PFSK-1 (cell line): ENCODE measurements around the gene RNF152.

Source experiments
- FOXP2 ChIP-seq: optimal IDR thresholded peaks from 2 replicates; pipeline ENCODE3; 2011; ENCODE audit warnings: borderline replicate concordance, control low read depth, inconsistent platforms; ENCODE audit not compliant: insufficient read depth; ENCODE audit errors: extremely low read length, extremely low read depth
- POLR2AphosphoS5 ChIP-seq: IDR thresholded peaks from 2 replicates; pipeline ENCODE4 v1.6.1; 2012; ENCODE audit warnings: low read depth, mild to moderate bottlenecking, control low read depth, low read length, moderate library complexity
- REST ChIP-seq, 2 experiments: IDR thresholded peaks; 2 replicates each; pipeline versions ENCODE4 v1.6.1 to v1.8.0; 2011 to 2012; ENCODE audit warnings: low read depth in 2 of 2, low read length in 2 of 2, control low read depth in 1 of 2, inconsistent platforms in 1 of 2, mild to moderate bottlenecking in 1 of 2, moderate library complexity in 1 of 2; ENCODE audit not compliant: insufficient read depth in 1 of 2
- SIN3A ChIP-seq: IDR thresholded peaks from 2 replicates; pipeline ENCODE4 v1.6.1; 2012; ENCODE audit warnings: mild to moderate bottlenecking, low read length, moderate library complexity, borderline replicate concordance; ENCODE audit not compliant: insufficient read depth
- TAF1 ChIP-seq: IDR thresholded peaks from 2 replicates; pipeline ENCODE4 v1.6.1; 2012; ENCODE audit warnings: low read length, control low read depth, borderline replicate concordance; ENCODE audit not compliant: insufficient read depth

The RNF152 gene

GRCh38 chr18:61822879-61823278, 69.9 kb downstream of the RNF152 start:
- TF ChIP-seq REST (IDR thresholded peaks at IDR 0.05; ENCODE audit: insufficient read depth in 1 of 2, low read depth in 2 of 2, low read length in 2 of 2) (no peak), TAF1 (no peak), POLR2AphosphoS5 (no peak), FOXP2 (no peak), SIN3A (no peak)

- TF ChIP-seq POLR2AphosphoS5 (no peak), SIN3A (no peak), REST (IDR thresholded peaks at IDR 0.05; ENCODE audit: insufficient read depth in 1 of 2, low read depth in 2 of 2, low read length in 2 of 2) (no peak), FOXP2 (no peak), TAF1 (no peak)
These were observed 71.1 kb downstream of the RNF152 start for GRCh38 chr18:61821748-61822147.

- TF ChIP-seq SIN3A (no peak), FOXP2 (no peak), POLR2AphosphoS5 (no peak), TAF1 (no peak), REST (IDR thresholded peaks at IDR 0.05; ENCODE audit: insufficient read depth in 1 of 2, low read depth in 2 of 2, low read length in 2 of 2) (0 out of 4 replicates have a peak, but pooled peaks of 1 of the 2 experiments have one; percentile 35)
These were observed 71.9 kb downstream of the RNF152 start for GRCh38 chr18:61820882-61821281.

- TF ChIP-seq POLR2AphosphoS5, result no peak
- TF ChIP-seq REST (IDR thresholded peaks at IDR 0.05; ENCODE audit: insufficient read depth in 1 of 2, low read depth in 2 of 2, low read length in 2 of 2), result no peak
- TF ChIP-seq SIN3A, result no peak
- no peak for TF ChIP-seq TAF1
- no peak for TF ChIP-seq FOXP2
These were observed 75.7 kb downstream of the RNF152 start for GRCh38 chr18:61817086-61817485.

GRCh38 chr18:61815885-61816470, 76.8 kb downstream of the RNF152 start:
- TF ChIP-seq POLR2AphosphoS5 (no peak), TAF1 (no peak), SIN3A (no peak), REST (IDR thresholded peaks at IDR 0.05; ENCODE audit: insufficient read depth in 1 of 2, low read depth in 2 of 2, low read length in 2 of 2) (no peak), FOXP2 (no peak)
